Osteoblast (primary cell): ENCODE data around the gene ZNF460. TPM values are rescaled to one million over a fixed set of nuclear protein-coding genes. Genes with fewer than 3 reads are reported as not detected.
A peak's percentile ranks its signal among the peaks of the same experiment; 100 is the strongest.

ENCODE experiments used
- DNase-seq: peaks from one replicate; pipeline ENCODE4 v3.0.0; 2011; ENCODE audit warnings: low spot score, mixed read lengths; ENCODE audit not compliant: insufficient read length; ENCODE audit errors: missing footprints
- H2AFZ ChIP-seq: 2 replicates; pipeline ENCODE4 v1.6.0; 2011; ENCODE audit warnings: mild to moderate bottlenecking, low read length
- H3K27ac ChIP-seq: 2 replicates; pipeline ENCODE4 v1.5.1; 2011; ENCODE audit warnings: mild to moderate bottlenecking, low read depth, low read length, moderate library complexity
- H3K27me3 ChIP-seq: 2 replicates; pipeline ENCODE4 v1.6.0; 2012; ENCODE audit warnings: mild to moderate bottlenecking, control low read depth, inconsistent platforms, low read length, moderate library complexity; ENCODE audit not compliant: insufficient read depth
- H3K36me3 ChIP-seq: 2 replicates; pipeline ENCODE4 v1.5.1; 2011; ENCODE audit warnings: mild to moderate bottlenecking, low read length, control low read depth, moderate library complexity; ENCODE audit not compliant: insufficient read depth
- H3K4me1 ChIP-seq: 2 replicates; pipeline ENCODE4 v1.5.1; 2011; ENCODE audit warnings: mild to moderate bottlenecking, low read length, control low read depth, moderate library complexity; ENCODE audit not compliant: insufficient read depth
- H3K4me2 ChIP-seq: 2 replicates; pipeline ENCODE4 v1.6.0; 2011; ENCODE audit warnings: mild to moderate bottlenecking, low read length; ENCODE audit not compliant: insufficient read depth
- H3K4me3 ChIP-seq: fragments of 200-600 bp; sonication (generic); 3 replicates; pipeline ENCODE4 v1.5.1; 2012; ENCODE audit warnings: mild to moderate bottlenecking, low read length, inconsistent platforms; ENCODE audit not compliant: insufficient read depth
- H3K79me2 ChIP-seq: 2 replicates; pipeline ENCODE4 v1.6.0; 2012; ENCODE audit warnings: mild to moderate bottlenecking, low read length, control low read depth, inconsistent platforms; ENCODE audit not compliant: insufficient read depth
- H3K9me3 ChIP-seq: 2 replicates; pipeline ENCODE4 v1.5.1; 2011; ENCODE audit warnings: low read depth, low read length, control low read depth
- H4K20me1 ChIP-seq: 2 replicates; pipeline ENCODE4 v1.6.0; 2012; ENCODE audit warnings: mild to moderate bottlenecking, low read length, control low read depth; ENCODE audit not compliant: insufficient read depth
- total RNA-seq: library from RNA; depleted of rRNA; stranded (reverse); fragments of >200 nt; gene quantifications from 2 replicates; pipeline ENCODE4 v1.2.3, GENCODE V29; 2012
- TF ChIP-seq, protein P1 (sequence below): IDR thresholded peaks from 2 replicates; pipeline ENCODE4 v1.5.1; 2011; ENCODE audit warnings: mild to moderate bottlenecking, low read depth, low read length, moderate library complexity; ENCODE audit errors: extremely low read depth

ZNF460 gene
- total RNA-seq, 1 donor, result 115 TPM

DNA sequence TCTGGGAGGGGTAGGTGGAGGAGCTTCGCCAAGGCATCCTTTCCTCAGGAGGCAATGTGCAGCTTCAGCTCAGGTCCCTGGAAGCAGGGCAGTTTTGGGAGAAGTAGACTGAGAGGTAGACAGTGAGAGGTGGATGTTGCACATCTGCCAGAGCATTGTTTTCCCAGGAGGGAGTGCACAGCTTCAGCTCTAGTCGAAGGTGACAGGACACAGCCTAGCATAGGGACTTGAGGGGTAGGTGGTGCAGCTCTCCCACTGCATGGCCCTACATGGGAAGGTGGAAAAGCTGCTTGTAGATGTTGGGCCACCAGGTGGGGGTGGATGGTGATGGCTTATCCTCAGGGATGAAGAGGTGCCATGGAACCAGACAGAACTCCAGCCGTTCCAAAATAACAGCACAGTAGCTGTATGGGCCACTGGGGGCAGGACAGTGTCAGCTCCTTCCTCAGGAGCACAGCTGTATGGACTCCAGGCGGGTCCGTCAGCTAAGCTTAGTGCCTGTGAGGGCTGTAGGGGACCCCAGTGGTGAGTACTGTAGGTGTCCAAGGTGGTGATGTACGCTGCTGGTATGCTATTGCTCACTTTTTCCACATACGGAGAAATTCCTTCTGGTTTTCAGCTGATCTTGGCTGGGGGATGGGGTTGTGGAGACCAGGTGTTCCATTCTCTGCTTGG, 22.6 kb downstream of the ZNF460 start:
- no peak overlapping the region for H3K4me2 ChIP-seq
- DNase-seq, result no peak
- no peak overlapping the region for H3K4me3 ChIP-seq
- H2AFZ ChIP-seq, result no peak overlapping the region
- TF ChIP-seq, protein P1, sequence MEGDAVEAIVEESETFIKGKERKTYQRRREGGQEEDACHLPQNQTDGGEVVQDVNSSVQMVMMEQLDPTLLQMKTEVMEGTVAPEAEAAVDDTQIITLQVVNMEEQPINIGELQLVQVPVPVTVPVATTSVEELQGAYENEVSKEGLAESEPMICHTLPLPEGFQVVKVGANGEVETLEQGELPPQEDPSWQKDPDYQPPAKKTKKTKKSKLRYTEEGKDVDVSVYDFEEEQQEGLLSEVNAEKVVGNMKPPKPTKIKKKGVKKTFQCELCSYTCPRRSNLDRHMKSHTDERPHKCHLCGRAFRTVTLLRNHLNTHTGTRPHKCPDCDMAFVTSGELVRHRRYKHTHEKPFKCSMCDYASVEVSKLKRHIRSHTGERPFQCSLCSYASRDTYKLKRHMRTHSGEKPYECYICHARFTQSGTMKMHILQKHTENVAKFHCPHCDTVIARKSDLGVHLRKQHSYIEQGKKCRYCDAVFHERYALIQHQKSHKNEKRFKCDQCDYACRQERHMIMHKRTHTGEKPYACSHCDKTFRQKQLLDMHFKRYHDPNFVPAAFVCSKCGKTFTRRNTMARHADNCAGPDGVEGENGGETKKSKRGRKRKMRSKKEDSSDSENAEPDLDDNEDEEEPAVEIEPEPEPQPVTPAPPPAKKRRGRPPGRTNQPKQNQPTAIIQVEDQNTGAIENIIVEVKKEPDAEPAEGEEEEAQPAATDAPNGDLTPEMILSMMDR, result no peak
- no peaks in the 10 kb centered on the region for H3K27me3 ChIP-seq
- H3K27ac ChIP-seq, result peak overlapping the region; percentile 77
- H3K9me3 ChIP-seq, result no peaks in the 10 kb centered on the region
- peaks cover 18% of the 10 kb centered on the region for H3K4me1 ChIP-seq
- H3K36me3 ChIP-seq, result peaks cover 29% of the 10 kb centered on the region
- H3K79me2 ChIP-seq, result peaks cover 32% of the 10 kb centered on the region
- peaks cover 20% of the 10 kb centered on the region for H4K20me1 ChIP-seq

GRCh38 chr19:57305056-57305455, 24.8 kb downstream of the ZNF460 start:
- peaks cover 14% of the 10 kb centered on the region for H3K36me3 ChIP-seq
- no peak for DNase-seq
- peaks cover 18% of the 10 kb centered on the region for H3K4me1 ChIP-seq
- H3K4me3 ChIP-seq, result no peak overlapping the region
- no peak overlapping the region for H3K27ac ChIP-seq
- TF ChIP-seq, protein P1, result no peak
- no peaks in the 10 kb centered on the region for H3K27me3 ChIP-seq
- H3K79me2 ChIP-seq, result peaks cover 23% of the 10 kb centered on the region
- no peaks in the 10 kb centered on the region for H3K9me3 ChIP-seq
- peaks cover 20% of the 10 kb centered on the region for H4K20me1 ChIP-seq
- H3K4me2 ChIP-seq, result no peak overlapping the region
- no peak overlapping the region for H2AFZ ChIP-seq

GRCh38 chr19:57308514-57308913, 28.2 kb downstream of the ZNF460 start:
- Histone ChIP-seq H3K4me1 (no peaks in the 10 kb centered on the region), H3K4me2 (no peak overlapping the region), H3K79me2 (peaks cover 4% of the 10 kb centered on the region), H3K27ac (no peak overlapping the region), H3K9me3 (no peaks in the 10 kb centered on the region), H3K4me3 (no peak overlapping the region), H2AFZ (no peak overlapping the region), H3K27me3 (no peaks in the 10 kb centered on the region), H3K36me3 (peaks cover 5% of the 10 kb centered on the region), H4K20me1 (no peaks in the 10 kb centered on the region)
- no peak for DNase-seq
- TF ChIP-seq, protein P1, result no peak

DNA sequence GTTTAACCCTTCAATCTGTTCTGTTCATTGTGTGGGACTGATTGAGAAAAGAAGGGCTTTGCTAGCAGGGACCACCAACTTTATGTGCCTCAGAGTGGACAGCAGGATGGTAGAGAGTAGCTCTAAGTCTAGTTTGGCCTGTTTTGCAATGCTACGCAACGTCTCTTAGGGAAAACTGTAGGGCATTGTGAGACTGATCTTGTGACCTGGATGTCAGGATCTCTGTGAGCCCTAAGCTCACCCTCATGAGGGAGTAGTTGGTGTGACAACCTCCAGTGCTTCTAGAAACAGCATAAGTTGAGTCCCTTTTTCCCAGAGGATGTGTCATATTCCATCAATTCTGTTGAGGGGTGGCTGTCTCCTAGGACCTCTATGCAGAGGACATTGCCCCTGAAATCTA, 30.5 kb downstream of the ZNF460 start:
- H3K27ac ChIP-seq, result no peak overlapping the region
- no peak overlapping the region for H3K4me3 ChIP-seq
- no peak for DNase-seq
- no peak overlapping the region for H3K4me2 ChIP-seq
- H3K27me3 ChIP-seq, result peaks cover 4% of the 10 kb centered on the region
- no peaks in the 10 kb centered on the region for H3K36me3 ChIP-seq
- no peaks in the 10 kb centered on the region for H3K9me3 ChIP-seq
- H3K4me1 ChIP-seq, result no peaks in the 10 kb centered on the region
- H4K20me1 ChIP-seq, result no peaks in the 10 kb centered on the region
- H3K79me2 ChIP-seq, result no peaks in the 10 kb centered on the region
- TF ChIP-seq, protein P1, result no peak
- no peak overlapping the region for H2AFZ ChIP-seq
